ENCODE measurements around the gene MED25. TPM values are rescaled to one million over a fixed set of nuclear protein-coding genes. Genes with fewer than 3 reads are reported as not detected.

Gene MED25
- total and polyA plus RNA-seq, 9 of the 15 experiments (the other 6 are each of a cell fraction or from before 2014, with no cell fraction given), result 4.1 to 93.9 (median 19.3) TPM

DNA sequence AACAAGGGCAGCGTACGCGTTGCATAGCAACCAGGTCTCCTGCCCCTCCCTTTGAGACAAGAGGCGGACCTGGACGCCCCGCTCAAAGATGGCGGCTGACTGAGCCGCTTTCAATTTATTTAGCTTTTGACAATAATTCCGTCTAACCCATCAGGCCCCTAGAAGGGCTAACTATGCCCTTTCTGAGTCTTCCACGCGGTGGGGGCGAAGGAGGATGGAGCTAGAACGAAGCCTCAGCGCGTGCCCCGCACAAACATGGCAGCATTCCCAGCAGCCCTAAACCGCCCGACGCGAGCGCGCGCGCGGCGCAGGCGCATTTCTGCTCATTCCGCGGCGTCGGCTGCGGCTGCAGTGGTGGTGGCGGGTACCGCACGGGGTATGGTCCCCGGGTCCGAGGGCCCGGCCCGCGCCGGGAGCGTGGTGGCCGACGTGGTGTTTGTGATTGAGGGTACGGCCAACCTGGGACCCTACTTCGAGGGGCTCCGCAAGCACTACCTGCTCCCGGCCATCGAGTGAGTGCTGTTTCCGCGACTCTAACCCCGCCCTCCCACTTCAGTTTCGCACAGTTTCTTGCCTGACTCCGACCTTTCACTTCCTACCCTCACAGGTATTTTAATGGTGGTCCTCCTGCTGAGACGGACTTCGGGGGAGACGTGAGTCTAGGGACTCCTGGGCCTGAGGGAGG, at the start of gene MED25 (continued):
- TF ChIP-seq, protein P1, sequence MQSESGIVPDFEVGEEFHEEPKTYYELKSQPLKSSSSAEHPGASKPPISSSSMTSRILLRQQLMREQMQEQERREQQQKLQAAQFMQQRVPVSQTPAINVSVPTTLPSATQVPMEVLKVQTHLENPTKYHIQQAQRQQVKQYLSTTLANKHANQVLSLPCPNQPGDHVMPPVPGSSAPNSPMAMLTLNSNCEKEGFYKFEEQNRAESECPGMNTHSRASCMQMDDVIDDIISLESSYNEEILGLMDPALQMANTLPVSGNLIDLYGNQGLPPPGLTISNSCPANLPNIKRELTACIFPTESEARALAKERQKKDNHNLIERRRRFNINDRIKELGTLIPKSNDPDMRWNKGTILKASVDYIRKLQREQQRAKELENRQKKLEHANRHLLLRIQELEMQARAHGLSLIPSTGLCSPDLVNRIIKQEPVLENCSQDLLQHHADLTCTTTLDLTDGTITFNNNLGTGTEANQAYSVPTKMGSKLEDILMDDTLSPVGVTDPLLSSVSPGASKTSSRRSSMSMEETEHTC (IDR thresholded peaks at IDR 0.05), result no peak
- 0 out of 2 replicates have a peak, but pooled peaks have one; percentile 43 for TF ChIP-seq ZNF311 (CRISPR knock-in tag; IDR thresholded peaks at IDR 0.05)
- TF ChIP-seq, protein P2, sequence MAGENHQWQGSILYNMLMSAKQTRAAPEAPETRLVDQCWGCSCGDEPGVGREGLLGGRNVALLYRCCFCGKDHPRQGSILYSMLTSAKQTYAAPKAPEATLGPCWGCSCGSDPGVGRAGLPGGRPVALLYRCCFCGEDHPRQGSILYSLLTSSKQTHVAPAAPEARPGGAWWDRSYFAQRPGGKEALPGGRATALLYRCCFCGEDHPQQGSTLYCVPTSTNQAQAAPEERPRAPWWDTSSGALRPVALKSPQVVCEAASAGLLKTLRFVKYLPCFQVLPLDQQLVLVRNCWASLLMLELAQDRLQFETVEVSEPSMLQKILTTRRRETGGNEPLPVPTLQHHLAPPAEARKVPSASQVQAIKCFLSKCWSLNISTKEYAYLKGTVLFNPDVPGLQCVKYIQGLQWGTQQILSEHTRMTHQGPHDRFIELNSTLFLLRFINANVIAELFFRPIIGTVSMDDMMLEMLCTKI (IDR thresholded peaks at IDR 0.05; ENCODE audit: partially characterized antibody), result no peak
- TF ChIP-seq ZNF212 (CRISPR knock-in tag; IDR thresholded peaks at IDR 0.05), result no peak
- TF ChIP-seq ERF (CRISPR knock-in tag; IDR thresholded peaks at IDR 0.05), result peak; percentile 68; the same call in 1 of the 2 replicates
- no peak for TF ChIP-seq SRSF1 (IDR thresholded peaks at IDR 0.05; ENCODE audit: low read depth, low read length)
- TF ChIP-seq MAFF (IDR thresholded peaks at IDR 0.05; ENCODE audit: low read length), result no peak
- peak; percentile 59 for TF ChIP-seq HMGN3 (IDR thresholded peaks at IDR 0.05; ENCODE audit: borderline replicate concordance, extremely low read depth, insufficient read length, low read depth, low read length)
- TF ChIP-seq ILF3 (IDR thresholded peaks at IDR 0.05; ENCODE audit: borderline replicate concordance), result no peak
- TF ChIP-seq IFI16 (CRISPR knock-in tag; IDR thresholded peaks at IDR 0.05), result no peak
- TF ChIP-seq ZC3H8 (IDR thresholded peaks at IDR 0.05), result no peak
- peak; percentile 77; the same call in 1 of the 2 replicates for TF ChIP-seq SMAD3 (CRISPR knock-in tag; conservative IDR thresholded peaks at IDR 0.05)
- TF ChIP-seq SPI1 (IDR thresholded peaks at IDR 0.05; ENCODE audit: borderline replicate concordance, low read depth, low read length), result no peak
- TF ChIP-seq, protein P3, sequence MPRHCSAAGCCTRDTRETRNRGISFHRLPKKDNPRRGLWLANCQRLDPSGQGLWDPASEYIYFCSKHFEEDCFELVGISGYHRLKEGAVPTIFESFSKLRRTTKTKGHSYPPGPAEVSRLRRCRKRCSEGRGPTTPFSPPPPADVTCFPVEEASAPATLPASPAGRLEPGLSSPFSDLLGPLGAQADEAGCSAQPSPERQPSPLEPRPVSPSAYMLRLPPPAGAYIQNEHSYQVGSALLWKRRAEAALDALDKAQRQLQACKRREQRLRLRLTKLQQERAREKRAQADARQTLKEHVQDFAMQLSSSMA (CRISPR knock-in tag; IDR thresholded peaks at IDR 0.05), result no peak
- TF ChIP-seq, protein P4, sequence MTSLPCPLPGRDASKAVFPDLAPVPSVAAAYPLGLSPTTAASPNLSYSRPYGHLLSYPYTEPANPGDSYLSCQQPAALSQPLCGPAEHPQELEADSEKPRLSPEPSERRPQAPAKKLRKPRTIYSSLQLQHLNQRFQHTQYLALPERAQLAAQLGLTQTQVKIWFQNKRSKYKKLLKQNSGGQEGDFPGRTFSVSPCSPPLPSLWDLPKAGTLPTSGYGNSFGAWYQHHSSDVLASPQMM (CRISPR knock-in tag; IDR thresholded peaks at IDR 0.05), result no peak
- no peak for TF ChIP-seq ELF1 (tag; IDR thresholded peaks at IDR 0.05)
- no peak for TF ChIP-seq ELF2 (CRISPR knock-in tag; IDR thresholded peaks at IDR 0.05)
- TF ChIP-seq EWSR1 (IDR thresholded peaks at IDR 0.05; ENCODE audit: borderline replicate concordance, low read depth, partially characterized antibody), result no peak
- TF ChIP-seq U2AF1 (optimal IDR thresholded peaks at IDR 0.05; ENCODE audit: low read depth, low read length), result no peak
- no peak for TF ChIP-seq RBM25 (IDR thresholded peaks at IDR 0.05; ENCODE audit: low read depth, low read length, severe bottlenecking)
- no peak for TF ChIP-seq GTF2A2 (tag; IDR thresholded peaks at IDR 0.05)
- TF ChIP-seq ESRRB (CRISPR knock-in tag; IDR thresholded peaks at IDR 0.05; ENCODE audit: borderline replicate concordance), result no peak
- no peak for TF ChIP-seq MCM2 (IDR thresholded peaks at IDR 0.05; ENCODE audit: low read depth)
- TF ChIP-seq LEF1 (IDR thresholded peaks at IDR 0.05), result no peak
- TF ChIP-seq ILK (tag; IDR thresholded peaks at IDR 0.05; ENCODE audit: borderline replicate concordance, low read depth), result no peak
- TF ChIP-seq ZFP36 (IDR thresholded peaks at IDR 0.05; ENCODE audit: low read depth, low read length, partially characterized antibody), result no peak
- TF ChIP-seq RFX5 (IDR thresholded peaks at IDR 0.05; ENCODE audit: low read depth, low read length), result no peak
- no peak for TF ChIP-seq COPS2 (conservative IDR thresholded peaks at IDR 0.05)

Measured in K562 (cell line).